Activated CD4-positive, alpha-beta memory T cell treated with anti-CD3 and anti-CD28 coated beads, Interleukin-2, amount 10 ng/mL, durations not matched to agents 7 days and 5 days (primary cell): ENCODE measurements around the gene NEURL4. TPM values are rescaled to one million over a fixed set of nuclear protein-coding genes. Genes with fewer than 3 reads are reported as not detected.
"Not testable (repeated sequence)": the region's sequence is repeated elsewhere in the genome, so short reads cannot be mapped to it uniquely, and the experiment has no call there.

Experiments
- CTCF ChIA-PET: fragments of 350-600 bp; sonication (Branson Sonifier 250); formaldehyde crosslinking; loops from one replicate; lab custom pipeline; 2021; ENCODE audit warnings: antibody characterized with exemption, inconsistent platforms; lab: Charles Lee
- POLR2A ChIA-PET: fragments of 350-600 bp; sonication (Branson Sonifier 250); formaldehyde crosslinking; loops from one replicate; lab custom pipeline; 2021; ENCODE audit warnings: antibody characterized with exemption; lab: Charles Lee
- DNase-seq: peaks from one replicate; pipeline ENCODE4 v3.0.0-alpha.2; 2020
- H3K27ac Mint-ChIP-seq: one replicate; pipeline ENCODE4 v1.8.0; 2021; ENCODE audit warnings: mild to moderate bottlenecking, mixed read lengths
- H3K27me3 Mint-ChIP-seq: one replicate; pipeline ENCODE4 v1.8.0; 2021; ENCODE audit warnings: mixed read lengths
- H3K36me3 Mint-ChIP-seq: one replicate; pipeline ENCODE4 v1.8.0; 2021; ENCODE audit warnings: low read depth, mixed read lengths
- H3K4me1 Mint-ChIP-seq: one replicate; pipeline ENCODE4 v1.8.0; 2021; ENCODE audit warnings: mixed read lengths
- H3K4me3 Mint-ChIP-seq: one replicate; pipeline ENCODE4 v1.8.0; 2021; ENCODE audit warnings: mild to moderate bottlenecking, mixed read lengths
- H3K9me3 Mint-ChIP-seq: one replicate; pipeline ENCODE4 v1.8.0; 2021; ENCODE audit warnings: mixed read lengths
- total RNA-seq, 2 experiments: library from RNA; stranded (reverse); gene quantifications; one replicate each; pipeline ENCODE4 v1.2.3, GENCODE V29; 2021

Gene NEURL4
- total RNA-seq, result 10 to 100 TPM; 28.4 to 31.2 TPM

- no peaks in the 10 kb centered on the region for H3K27me3 Mint-ChIP-seq
- peak within 1 kb of the TSS; percentile 85 for H3K4me3 Mint-ChIP-seq
- POLR2A ChIA-PET, result interaction anchor here (1.0 to 2.8 kb wide), 11 partner anchors 9 to 828 kb away, joined by 3 to 45 read pairs (median 10); partner anchors contain the start of genes ACAP1, GPS2, MPDU1 and TP53
- peaks cover 50% of the 10 kb centered on the region for H3K4me1 Mint-ChIP-seq
- DNase-seq, result no peak
- no peaks in the 10 kb centered on the region for H3K9me3 Mint-ChIP-seq
- CTCF ChIA-PET, result interaction anchor here (1.3 to 5.9 kb wide), 11 partner anchors 9 to 358 kb away, joined by 3 to 39 read pairs (median 7); partner anchors contain the start of genes GPS2, TMEM95, TP53 and WRAP53
- peak within 1 kb of the TSS; percentile 93 for H3K27ac Mint-ChIP-seq
- no peaks in the 10 kb centered on the region for H3K36me3 Mint-ChIP-seq
Observed at GRCh38 chr17:7328840-7329373, at the start of gene NEURL4. Gene NEURL4, minus strand, starts transcription at chr17:7329335. Its CDS starts 23 bp downstream, at chr17:7329312.

- Mint-ChIP-seq H3K27me3 (peaks cover 22% of the 10 kb centered on the region), H3K4me1 (no peaks in the 10 kb centered on the region), H3K36me3 (no peaks in the 10 kb centered on the region), H3K27ac (no peak overlapping the region), H3K4me3 (no peak overlapping the region), H3K9me3 (peaks cover 3% of the 10 kb centered on the region)
- ChIA-PET CTCF (no interaction called here), POLR2A (interaction anchor here (1.3 kb wide), 1 partner anchor 141 kb away, joined by 3 read pairs; no protein-coding TSS in a partner anchor)
- no peak for DNase-seq
Observed at GRCh38 chr17:7374353-7374752, 45.2 kb upstream of the NEURL4 start.

DNA sequence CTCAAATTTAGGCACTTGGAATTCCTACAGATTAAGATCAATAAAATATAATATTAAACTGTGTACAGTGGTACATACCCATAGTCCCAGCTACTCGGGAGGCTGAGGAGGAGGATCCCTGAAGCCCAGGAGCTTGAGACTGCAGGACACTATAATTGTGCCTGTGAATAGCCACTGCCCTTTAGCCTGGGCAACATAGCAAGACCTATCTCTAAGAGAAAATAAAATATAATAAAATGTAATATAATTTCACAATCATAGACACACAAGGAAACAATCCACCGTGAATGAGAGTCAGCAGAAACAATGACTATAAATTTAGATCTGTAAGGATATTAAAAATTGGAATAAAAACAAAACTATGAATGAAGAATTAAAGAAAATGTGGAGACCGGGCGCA is 41.7 kb upstream of the NEURL4 start:
- no peak overlapping the region for H3K27ac Mint-ChIP-seq
- H3K36me3 Mint-ChIP-seq, result no peaks in the 10 kb centered on the region
- H3K4me3 Mint-ChIP-seq, result no peak overlapping the region
- ChIA-PET POLR2A (interaction anchor here (0.9 to 1.2 kb wide), 3 partner anchors 11 to 34 kb away, joined by 3 to 4 read pairs (median 3); no protein-coding TSS in a partner anchor), CTCF (interaction anchor here (0.6 to 1.8 kb wide), 5 partner anchors 8 to 70 kb away, joined by 3 to 5 read pairs (median 4); no protein-coding TSS in a partner anchor)
- H3K27me3 Mint-ChIP-seq, result peaks cover 14% of the 10 kb centered on the region
- H3K9me3 Mint-ChIP-seq, result no peaks in the 10 kb centered on the region
- DNase-seq, result no peak
- H3K4me1 Mint-ChIP-seq, result no peaks in the 10 kb centered on the region

GRCh38 chr17:7369825-7370224 is 40.7 kb upstream of the NEURL4 start:
- CTCF ChIA-PET, result interaction anchor here (0.8 to 1.3 kb wide), 2 partner anchors 14 kb away, joined by 3 to 5 read pairs; no protein-coding TSS in a partner anchor
- Mint-ChIP-seq H3K9me3 (no peaks in the 10 kb centered on the region), H3K27me3 (peaks cover 14% of the 10 kb centered on the region), H3K36me3 (no peaks in the 10 kb centered on the region), H3K27ac (no peak overlapping the region), H3K4me1 (no peaks in the 10 kb centered on the region), H3K4me3 (no peak overlapping the region)
- no peak for DNase-seq
- POLR2A ChIA-PET, result interaction anchor here (1.1 to 1.2 kb wide), 2 partner anchors 13 to 33 kb away, joined by 3 read pairs; no protein-coding TSS in a partner anchor

- not testable (repeated sequence) for H3K27ac Mint-ChIP-seq, H3K9me3 Mint-ChIP-seq, DNase-seq, H3K36me3 Mint-ChIP-seq, H3K4me3 Mint-ChIP-seq, H3K4me1 Mint-ChIP-seq
- ChIA-PET POLR2A (interaction anchor here (0.7 kb wide), 1 partner anchor 116 kb away, joined by 3 read pairs; no protein-coding TSS in a partner anchor), CTCF (interaction anchor here (1.3 kb wide), 1 partner anchor 13 kb away, joined by 3 read pairs; no protein-coding TSS in a partner anchor)
- H3K27me3 Mint-ChIP-seq, result peaks cover 14% of the 10 kb centered on the region
Observed at GRCh38 chr17:7368599-7368994, 39.5 kb upstream of the NEURL4 start.

GRCh38 chr17:7367918-7368598 is 38.9 kb upstream of the NEURL4 start:
- Mint-ChIP-seq H3K4me1 (no peaks in the 10 kb centered on the region), H3K9me3 (no peaks in the 10 kb centered on the region), H3K36me3 (no peaks in the 10 kb centered on the region), H3K27me3 (peaks cover 14% of the 10 kb centered on the region), H3K27ac (no peak overlapping the region), H3K4me3 (no peak overlapping the region)
- POLR2A ChIA-PET, result interaction anchor here (0.7 kb wide), 1 partner anchor 117 kb away, joined by 3 read pairs; no protein-coding TSS in a partner anchor
- CTCF ChIA-PET, result interaction anchor here (0.9 to 1.1 kb wide), 2 partner anchors 69 to 193 kb away, joined by 3 to 4 read pairs; partner anchors contain the start of gene SENP3
- no peak for DNase-seq

DNA sequence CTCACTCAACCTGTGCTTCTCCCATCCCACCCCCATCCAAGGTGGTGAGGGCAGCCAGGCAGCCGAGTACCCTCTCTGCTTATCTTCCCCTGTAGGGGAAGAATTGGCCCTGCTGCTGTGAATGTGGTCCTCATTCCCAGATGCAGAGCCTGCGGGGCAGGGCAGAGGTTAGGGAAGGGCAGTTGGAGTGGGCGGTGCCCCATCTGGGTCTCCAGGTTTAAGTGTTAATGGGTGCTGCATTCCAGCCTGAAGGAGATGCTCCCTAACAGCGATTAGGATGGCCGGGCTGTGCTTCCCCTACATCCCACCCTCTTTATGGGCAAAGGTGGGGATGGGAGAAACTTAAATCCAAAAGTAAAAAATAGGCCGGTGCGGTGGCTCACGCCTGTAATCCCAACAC is 37.9 kb upstream of the NEURL4 start:
- H3K4me3 Mint-ChIP-seq, result no peak overlapping the region
- POLR2A ChIA-PET, result no interaction called here
- no peaks in the 10 kb centered on the region for H3K36me3 Mint-ChIP-seq
- no peak for DNase-seq
- CTCF ChIA-PET, result interaction anchor here (0.6 kb wide), 1 partner anchor 9 kb away, joined by 3 read pairs; no protein-coding TSS in a partner anchor
- H3K27ac Mint-ChIP-seq, result no peak overlapping the region
- peaks cover 14% of the 10 kb centered on the region for H3K27me3 Mint-ChIP-seq
- H3K9me3 Mint-ChIP-seq, result no peaks in the 10 kb centered on the region
- no peaks in the 10 kb centered on the region for H3K4me1 Mint-ChIP-seq

DNA sequence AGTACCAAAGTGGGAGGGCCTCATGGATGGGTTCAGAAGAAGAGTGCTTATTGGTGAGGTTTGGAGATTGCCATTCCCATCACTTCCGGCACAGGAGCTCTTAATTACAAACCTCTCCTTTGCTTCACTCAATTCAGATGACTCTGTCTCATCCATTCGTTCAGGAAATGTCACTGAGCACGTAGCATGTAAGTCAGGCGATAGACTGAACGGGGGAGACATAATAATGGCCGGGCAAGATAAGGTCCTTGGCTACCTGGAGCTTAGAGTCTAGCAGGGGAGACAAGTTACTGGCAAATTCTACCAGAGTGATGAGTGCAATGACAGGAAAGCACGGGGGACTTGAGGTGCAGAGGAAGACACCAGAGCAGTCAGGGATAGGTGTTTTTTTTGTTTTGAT is 36.8 kb upstream of the NEURL4 start:
- POLR2A ChIA-PET, H3K36me3 Mint-ChIP-seq, DNase-seq, H3K9me3 Mint-ChIP-seq, H3K4me3 Mint-ChIP-seq, H3K27ac Mint-ChIP-seq, H3K4me1 Mint-ChIP-seq: not testable (repeated sequence)
- H3K27me3 Mint-ChIP-seq, result peaks cover 14% of the 10 kb centered on the region
- CTCF ChIA-PET, result interaction anchor here (1.6 kb wide), 1 partner anchor 10 kb away, joined by 4 read pairs; the partner anchor contains the start of gene TMEM95

- no peak overlapping the region for H3K4me3 Mint-ChIP-seq
- no peak for DNase-seq
- H3K9me3 Mint-ChIP-seq, result no peaks in the 10 kb centered on the region
- H3K27me3 Mint-ChIP-seq, result peaks cover 2% of the 10 kb centered on the region
- POLR2A ChIA-PET, result interaction anchor here (0.9 kb wide), 1 partner anchor 348 kb away, joined by 3 read pairs; a partner anchor contains a TSS
- CTCF ChIA-PET, result interaction anchor here (1.0 kb wide), 1 partner anchor 197 kb away, joined by 3 read pairs; no protein-coding TSS in a partner anchor
- H3K36me3 Mint-ChIP-seq, result no peaks in the 10 kb centered on the region
- no peaks in the 10 kb centered on the region for H3K4me1 Mint-ChIP-seq
- no peak overlapping the region for H3K27ac Mint-ChIP-seq
Observed at GRCh38 chr17:7363311-7363710, 34.2 kb upstream of the NEURL4 start.

GRCh38 chr17:7361906-7362305 is 32.8 kb upstream of the NEURL4 start:
- CTCF ChIA-PET, result interaction anchor here (1.0 to 1.8 kb wide), 2 partner anchors 25 to 75 kb away, joined by 3 to 4 read pairs; partner anchors contain the start of gene ACAP1
- H3K27ac Mint-ChIP-seq, result no peak overlapping the region

DNA sequence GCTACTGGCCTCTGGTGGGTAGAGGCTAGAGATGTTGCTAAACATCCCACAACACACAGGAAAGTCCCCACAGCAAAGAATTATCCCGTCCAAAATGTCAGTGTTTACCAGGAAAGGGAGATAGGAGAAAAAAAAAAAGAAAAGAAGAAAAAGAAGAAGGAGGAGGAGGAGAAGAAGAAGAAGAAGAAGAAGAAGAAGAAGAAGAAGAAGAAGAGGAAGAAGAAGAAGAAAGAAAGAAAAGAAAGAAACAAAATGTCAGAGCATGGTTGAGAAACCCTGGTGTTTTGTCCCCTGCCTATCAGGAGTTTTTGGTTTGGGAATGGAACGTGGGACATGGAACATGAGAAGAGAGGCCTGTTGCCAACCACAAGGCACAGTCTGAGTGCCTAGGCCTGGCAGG is 28.2 kb upstream of the NEURL4 start:
- Mint-ChIP-seq H3K9me3 (no peaks in the 10 kb centered on the region), H3K4me1 (peaks cover 37% of the 10 kb centered on the region), H3K36me3 (peaks cover 9% of the 10 kb centered on the region), H3K4me3 (no peak overlapping the region), H3K27ac (no peak overlapping the region), H3K27me3 (no peaks in the 10 kb centered on the region)
- CTCF ChIA-PET, result interaction anchor here (3.1 kb wide), 1 partner anchor 79 kb away, joined by 47 read pairs; the partner anchor contains the start of gene TMEM102
- DNase-seq, result no peak
- POLR2A ChIA-PET, result interaction anchor here (1.9 kb wide), 1 partner anchor 128 kb away, joined by 5 read pairs; no protein-coding TSS in a partner anchor

More at GRCh38 chr17:7361906-7362305, 32.8 kb upstream of the NEURL4 start:
- Mint-ChIP-seq H3K9me3 (no peaks in the 10 kb centered on the region), H3K27me3 (no peaks in the 10 kb centered on the region), H3K36me3 (no peaks in the 10 kb centered on the region), H3K4me1 (peaks cover under 1% of the 10 kb centered on the region), H3K4me3 (no peak overlapping the region)
- DNase-seq, result no peak
- POLR2A ChIA-PET, result no interaction called here

DNA sequence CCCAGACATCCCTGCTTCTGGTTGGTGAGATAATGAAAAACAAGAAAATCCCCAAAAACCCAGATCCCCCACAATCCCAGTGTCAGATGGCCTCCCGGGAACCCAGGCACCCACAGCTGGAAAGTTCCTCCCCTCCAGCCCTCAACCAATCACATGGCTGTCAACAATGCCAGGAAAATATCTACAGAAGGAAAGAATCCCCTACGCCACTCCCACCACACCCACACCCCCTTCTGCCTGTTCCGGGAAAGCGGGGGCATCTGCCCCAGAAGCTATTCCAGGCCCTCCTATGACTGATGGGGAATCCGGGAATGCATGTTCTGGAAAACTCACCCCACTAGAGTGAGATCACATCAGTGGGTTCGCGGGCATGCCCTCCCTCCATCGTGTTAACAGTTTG is 27.6 kb upstream of the NEURL4 start:
- no peak for DNase-seq
- CTCF ChIA-PET, result interaction anchor here (0.6 to 4.5 kb wide), 14 partner anchors 14 to 354 kb away, joined by 3 to 47 read pairs (median 7); partner anchors contain the start of genes FGF11, NEURL4, PLSCR3 and SENP3
- peaks cover 10% of the 10 kb centered on the region for H3K36me3 Mint-ChIP-seq
- no peak overlapping the region for H3K4me3 Mint-ChIP-seq
- H3K9me3 Mint-ChIP-seq, result no peaks in the 10 kb centered on the region
- H3K4me1 Mint-ChIP-seq, result peaks cover 40% of the 10 kb centered on the region
- no peaks in the 10 kb centered on the region for H3K27me3 Mint-ChIP-seq
- POLR2A ChIA-PET, result interaction anchor here (1.0 to 3.1 kb wide), 6 partner anchors 20 to 331 kb away, joined by 3 to 20 read pairs (median 6); partner anchors contain the start of genes ACAP1, SENP3, TMEM102 and TP53
- H3K27ac Mint-ChIP-seq, result no peak overlapping the region
